DND-41 (cell line): ENCODE data around the gene MEGF6.
A peak's percentile ranks its signal among the peaks of the same experiment; 100 is the strongest.

Source experiments
- ATAC-seq: fragments of 200-7000 bp; cut with Tn5 transposase; 3 replicates; pipeline ENCODE4 v1.9.1; 2021; ENCODE audit warnings: low read depth; ENCODE audit not compliant: insufficient read depth
- DNase-seq: peaks from one replicate; pipeline ENCODE4 v3.0.0-alpha.2; 2020
- H2AFZ ChIP-seq: 2 replicates; pipeline ENCODE4 v1.6.0; 2012; ENCODE audit warnings: low read depth, low read length
- H3K27ac ChIP-seq: 2 replicates; pipeline ENCODE4 v1.5.1; 2012; ENCODE audit warnings: low read length, inconsistent platforms
- H3K27me3 ChIP-seq: fragments of 200-600 bp; sonication (generic); 2 replicates; pipeline ENCODE4 v1.6.0; 2012; ENCODE audit warnings: low read length, mild to moderate bottlenecking, inconsistent platforms; ENCODE audit not compliant: insufficient read depth, poor library complexity
- H3K36me3 ChIP-seq: 2 replicates; pipeline ENCODE4 v1.5.1; 2012; ENCODE audit warnings: low read length, inconsistent platforms; ENCODE audit not compliant: insufficient read depth
- H3K4me1 ChIP-seq: 2 replicates; pipeline ENCODE4 v1.5.1; 2012; ENCODE audit warnings: mild to moderate bottlenecking, low read length; ENCODE audit not compliant: insufficient read depth
- H3K4me2 ChIP-seq: 2 replicates; pipeline ENCODE4 v1.6.0; 2012; ENCODE audit warnings: mild to moderate bottlenecking, moderate library complexity, low read length, inconsistent platforms; ENCODE audit not compliant: insufficient read depth
- H3K4me3 ChIP-seq, 2 experiments: fragments of 200-600 bp in 1 of 2; shearing (Covaris generic) in 1 of 2; 2 replicates each; pipeline ENCODE4 v1.5.1; 2012 to 2016; ENCODE audit warnings: inconsistent platforms in 2 of 2, low read length in 2 of 2, mild to moderate bottlenecking in 2 of 2, low read depth in 1 of 2, moderate library complexity in 1 of 2
- H3K79me2 ChIP-seq: 2 replicates; pipeline ENCODE4 v1.6.0; 2012; ENCODE audit warnings: low read length, inconsistent platforms; ENCODE audit not compliant: insufficient read depth
- H3K9ac ChIP-seq: 2 replicates; pipeline ENCODE4 v1.6.0; 2012; ENCODE audit warnings: low read depth, mild to moderate bottlenecking, inconsistent platforms, low read length, moderate library complexity
- H3K9me3 ChIP-seq: 2 replicates; pipeline ENCODE4 v1.5.1; 2012; ENCODE audit warnings: low read length, moderate library complexity, mild to moderate bottlenecking, inconsistent platforms; ENCODE audit not compliant: insufficient read depth, severe bottlenecking
- H4K20me1 ChIP-seq: 2 replicates; pipeline ENCODE4 v1.6.0; 2012; ENCODE audit warnings: low read length; ENCODE audit not compliant: insufficient read depth
- CTCF ChIP-seq: IDR thresholded peaks from 2 replicates; pipeline ENCODE4 v1.5.1; 2012; ENCODE audit warnings: borderline replicate concordance, low read length, moderate library complexity, mild to moderate bottlenecking; ENCODE audit not compliant: poor library complexity, severe bottlenecking; ENCODE audit errors: extremely low read depth
- EZH2 ChIP-seq: IDR thresholded peaks from 3 replicates; pipeline ENCODE4 v1.6.1; 2012; ENCODE audit warnings: borderline replicate concordance, low read depth, mild to moderate bottlenecking, moderate library complexity, low read length, inconsistent platforms; ENCODE audit not compliant: severe bottlenecking

MEGF6 gene

GRCh38 chr1:3593745-3594144, 17.6 kb downstream of the MEGF6 start:
- Histone ChIP-seq H3K79me2 (no peaks in the 10 kb centered on the region), H2AFZ (no peak overlapping the region), H3K27me3 (no peaks in the 10 kb centered on the region), H3K9me3 (no peaks in the 10 kb centered on the region), H3K9ac (no peak overlapping the region), H3K27ac (no peak overlapping the region), H4K20me1 (no peaks in the 10 kb centered on the region), H3K4me2 (no peak overlapping the region), H3K4me1 (no peaks in the 10 kb centered on the region), H3K36me3 (no peaks in the 10 kb centered on the region), H3K4me3 (no peak overlapping the region)
- TF ChIP-seq EZH2 (no peak), CTCF (no peak)
- DNase-seq, result no peak
- no peak for ATAC-seq

GRCh38 chr1:3593334-3593733, 18.0 kb downstream of the MEGF6 start:
- Histone ChIP-seq H3K27me3 (no peaks in the 10 kb centered on the region), H3K9ac (no peak overlapping the region), H2AFZ (no peak overlapping the region), H3K4me1 (no peaks in the 10 kb centered on the region), H3K27ac (no peak overlapping the region), H3K36me3 (no peaks in the 10 kb centered on the region), H3K79me2 (no peaks in the 10 kb centered on the region), H3K4me2 (no peak overlapping the region), H3K9me3 (no peaks in the 10 kb centered on the region), H3K4me3 (no peak overlapping the region), H4K20me1 (no peaks in the 10 kb centered on the region)
- no peak for ATAC-seq
- TF ChIP-seq EZH2, result no peak
- no peak for DNase-seq

- no peak overlapping the region for H3K4me2 ChIP-seq
- H3K9ac ChIP-seq, result no peak overlapping the region
- ATAC-seq, result no peak
- H3K9me3 ChIP-seq, result no peaks in the 10 kb centered on the region
- H3K27me3 ChIP-seq, result no peaks in the 10 kb centered on the region
- H3K4me3 ChIP-seq, result no peak overlapping the region
- H4K20me1 ChIP-seq, result no peaks in the 10 kb centered on the region
- H2AFZ ChIP-seq, result no peak overlapping the region
- H3K27ac ChIP-seq, result no peak overlapping the region
- no peaks in the 10 kb centered on the region for H3K4me1 ChIP-seq
- H3K36me3 ChIP-seq, result no peaks in the 10 kb centered on the region
- TF ChIP-seq CTCF (peak; percentile 13), EZH2 (no peak)
- no peaks in the 10 kb centered on the region for H3K79me2 ChIP-seq
- no peak for DNase-seq
These were observed 20.1 kb downstream of the MEGF6 start for GRCh38 chr1:3590951-3591865.

- H3K4me1 ChIP-seq, result no peaks in the 10 kb centered on the region
- no peak overlapping the region for H3K4me3 ChIP-seq
- no peaks in the 10 kb centered on the region for H3K79me2 ChIP-seq
- no peak overlapping the region for H3K4me2 ChIP-seq
- H2AFZ ChIP-seq, result no peak overlapping the region
- no peaks in the 10 kb centered on the region for H3K27me3 ChIP-seq
- no peaks in the 10 kb centered on the region for H4K20me1 ChIP-seq
- no peak for ATAC-seq
- no peak for DNase-seq
- H3K27ac ChIP-seq, result no peak overlapping the region
- no peaks in the 10 kb centered on the region for H3K9me3 ChIP-seq
- H3K9ac ChIP-seq, result no peak overlapping the region
- no peaks in the 10 kb centered on the region for H3K36me3 ChIP-seq
- TF ChIP-seq CTCF (no peak), EZH2 (no peak)
These were observed 21.1 kb downstream of the MEGF6 start for GRCh38 chr1:3590139-3590763.
